Neural progenitor cell (in vitro differentiated cells): ENCODE measurements around the gene CNOT8. TPM values are rescaled to one million over a fixed set of nuclear protein-coding genes. Genes with fewer than 3 reads are reported as not detected.

Source experiments
- DNase-seq: peaks from one replicate; pipeline ENCODE4 v3.0.0-alpha.2; 2016; ENCODE audit warnings: low spot score
- H2AFZ ChIP-seq: fragments of 200-600 bp; sonication (generic); replicated peaks from 2 replicates; pipeline ENCODE4 v1.6.1; 2016; ENCODE audit warnings: antibody characterized with exemption
- H3F3A ChIP-seq: fragments of 200-600 bp; sonication (generic); 2 replicates; pipeline ENCODE4 v1.6.1; 2016; ENCODE audit warnings: antibody characterized with exemption, low read depth
- H3K27ac ChIP-seq: fragments of 200-600 bp; sonication (generic); 2 replicates; pipeline ENCODE4 v1.5.1; 2016; ENCODE audit warnings: mild to moderate bottlenecking
- H3K27me3 ChIP-seq: fragments of 200-600 bp; sonication (generic); 2 replicates; pipeline ENCODE4 v1.6.1; 2016; ENCODE audit warnings: mild to moderate bottlenecking, moderate library complexity
- H3K36me3 ChIP-seq: fragments of 200-600 bp; sonication (generic); 2 replicates; pipeline ENCODE4 v1.5.1; 2016
- H3K4me1 ChIP-seq: fragments of 200-600 bp; sonication (generic); 2 replicates; pipeline ENCODE4 v1.6.1; 2016; ENCODE audit warnings: mixed run types
- H3K4me2 ChIP-seq: fragments of 200-600 bp; sonication (generic); 2 replicates; pipeline ENCODE4 v1.6.1; 2016
- H3K4me3 ChIP-seq: fragments of 200-600 bp; sonication (generic); 2 replicates; pipeline ENCODE4 v1.5.1; 2016
- H3K79me2 ChIP-seq: fragments of 200-600 bp; sonication (generic); 2 replicates; pipeline ENCODE4 v1.6.1; 2016; ENCODE audit warnings: low read depth
- H3K9ac ChIP-seq: fragments of 200-600 bp; sonication (generic); 2 replicates; pipeline ENCODE4 v1.6.1; 2016
- H3K9me3 ChIP-seq: fragments of 200-600 bp; sonication (generic); 2 replicates; pipeline ENCODE4 v1.5.1; 2016; ENCODE audit warnings: low read depth
- H4K20me1 ChIP-seq: fragments of 200-600 bp; sonication (generic); 2 replicates; pipeline ENCODE4 v1.6.1; 2016; ENCODE audit warnings: low read depth
- H3K27ac Mint-ChIP-seq: 3 replicates; pipeline ENCODE4 v1.8.0; 2021; ENCODE audit warnings: mixed read lengths
- H3K27me3 Mint-ChIP-seq: 2 replicates; pipeline ENCODE4 v1.8.0; 2022; ENCODE audit warnings: low read depth, mild to moderate bottlenecking, inconsistent platforms, moderate library complexity, mixed read lengths; ENCODE audit not compliant: insufficient read depth
- H3K36me3 Mint-ChIP-seq: 3 replicates; pipeline ENCODE4 v1.8.0; 2021; ENCODE audit warnings: mixed read lengths
- H3K4me1 Mint-ChIP-seq: 3 replicates; pipeline ENCODE4 v1.8.0; 2021; ENCODE audit warnings: mixed read lengths
- H3K4me3 Mint-ChIP-seq: 3 replicates; pipeline ENCODE4 v1.8.0; 2021; ENCODE audit warnings: mild to moderate bottlenecking, moderate library complexity, mixed read lengths
- H3K9me3 Mint-ChIP-seq: 3 replicates; pipeline ENCODE4 v1.8.0; 2020; ENCODE audit warnings: mixed read lengths
- CTCF ChIP-seq: fragments of 200-600 bp; sonication (generic); IDR thresholded peaks from 2 replicates; pipeline ENCODE4 v1.5.1; 2017; ENCODE audit warnings: antibody characterized with exemption, mild to moderate bottlenecking
- EZH2 ChIP-seq: fragments of 200-600 bp; sonication (generic); IDR thresholded peaks from 2 replicates; pipeline ENCODE4 v1.6.1; 2017; ENCODE audit warnings: antibody characterized with exemption, mild to moderate bottlenecking, moderate library complexity
- EZH2phosphoT487 ChIP-seq: fragments of 200-600 bp; sonication (generic); IDR thresholded peaks from 2 replicates; pipeline ENCODE4 v1.6.1; 2017; ENCODE audit warnings: antibody characterized with exemption
- total RNA-seq: library from RNA; depleted of rRNA; stranded (reverse); fragments of >200 nt; gene quantifications from 2 replicates; pipeline ENCODE4 v1.2.3, GENCODE V29; 2015; ENCODE audit warnings: low replicate concordance

Gene CNOT8
- 81.8 and 90.8 TPM in 2 replicates for total RNA-seq

DNA sequence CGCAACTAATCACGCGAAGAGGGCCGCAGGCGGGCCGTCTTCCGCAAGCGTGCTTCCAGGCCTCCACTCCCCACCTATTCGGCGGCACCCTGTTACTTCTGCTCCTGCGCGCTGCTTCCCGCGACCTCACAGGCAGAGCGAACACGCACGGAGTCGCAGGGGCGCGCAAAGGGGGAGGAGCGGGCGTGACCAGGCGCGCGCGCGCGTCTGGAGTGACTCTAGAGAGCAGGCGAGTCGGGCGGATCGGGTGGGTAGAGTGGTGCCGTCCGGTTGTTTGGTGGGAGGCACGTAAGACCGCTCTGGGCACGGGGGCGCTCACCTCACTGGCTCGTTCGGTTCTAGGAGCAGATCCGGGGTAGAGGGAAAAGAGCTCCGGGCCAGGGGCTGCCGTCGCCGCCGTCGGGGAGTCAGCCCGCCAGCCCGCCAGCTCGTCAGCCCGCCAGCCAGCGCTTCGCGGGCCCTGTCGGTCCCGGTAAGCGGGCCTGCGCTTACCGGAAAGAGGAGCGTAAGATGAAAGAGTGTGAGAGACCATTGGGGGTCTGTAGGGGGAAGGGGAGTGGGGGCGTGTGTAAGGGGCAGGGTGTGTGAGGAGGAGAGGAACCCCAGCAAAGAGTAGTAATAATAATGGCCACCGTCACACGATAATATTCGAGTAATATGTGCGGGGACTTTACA, at the start of gene CNOT8:
Gene CNOT8 (plus strand): TSS at position 331 of the 675 bp plus-strand sequence. CDS start 4,652 bp downstream, outside the sequence.
- H3K4me2 ChIP-seq: peak within 1 kb of the TSS; percentile 88
- H3K9me3 ChIP-seq: no peaks in the 10 kb centered on the region
- Mint-ChIP-seq H3K4me3 (peak within 1 kb of the TSS; percentile 89), H3K27me3 (peaks cover 3% of the 10 kb centered on the region), H3K4me1 (peaks cover 31% of the 10 kb centered on the region), H3K27ac (peak within 1 kb of the TSS; percentile 98), H3K9me3 (no peaks in the 10 kb centered on the region), H3K36me3 (peaks cover 10% of the 10 kb centered on the region)
- H3K27me3 ChIP-seq: no peaks in the 10 kb centered on the region
- peak within 1 kb of the TSS; percentile 99 for H3K27ac ChIP-seq
- H3K79me2 ChIP-seq: peaks cover 50% of the 10 kb centered on the region
- peaks cover 24% of the 10 kb centered on the region for H4K20me1 ChIP-seq
- TF ChIP-seq CTCF: no peak
- TF ChIP-seq EZH2: no peak
- TF ChIP-seq EZH2phosphoT487: no peak
- H3K4me1 ChIP-seq: peaks cover 10% of the 10 kb centered on the region
- H3K36me3 ChIP-seq: no peaks in the 10 kb centered on the region
- H3F3A ChIP-seq: peaks cover 23% of the 10 kb centered on the region
- peak; percentile 98 for DNase-seq
- H2AFZ ChIP-seq: peak within 1 kb of the TSS; percentile 93
- H3K4me3 ChIP-seq: peak within 1 kb of the TSS; percentile 67
- peak within 1 kb of the TSS; percentile 85 for H3K9ac ChIP-seq

- no peak overlapping the region for H3K4me3 Mint-ChIP-seq
Measured at GRCh38 chr5:154811239-154811638, 47.2 kb upstream of the CNOT8 start.

GRCh38 chr5:154811653-154812465, 46.6 kb upstream of the CNOT8 start:
- H3K27me3 Mint-ChIP-seq: peaks cover 3% of the 10 kb centered on the region
- Histone ChIP-seq H3K4me2 (no peak overlapping the region), H3K27me3 (no peaks in the 10 kb centered on the region), H3K9me3 (no peaks in the 10 kb centered on the region), H3F3A (peaks cover 21% of the 10 kb centered on the region), H3K9ac (no peak overlapping the region), H2AFZ (no peak overlapping the region), H3K36me3 (no peaks in the 10 kb centered on the region), H3K4me3 (no peak overlapping the region), H4K20me1 (peaks cover 27% of the 10 kb centered on the region), H3K4me1 (peaks cover 7% of the 10 kb centered on the region), H3K79me2 (no peaks in the 10 kb centered on the region), H3K27ac (no peak overlapping the region)
- H3K4me3 Mint-ChIP-seq: no peak overlapping the region
- no peak overlapping the region for H3K27ac Mint-ChIP-seq
- no peaks in the 10 kb centered on the region for H3K9me3 Mint-ChIP-seq
- peak; percentile 52 for DNase-seq
- TF ChIP-seq EZH2phosphoT487 (no peak), CTCF (peak; percentile 94), EZH2 (no peak)
- no peaks in the 10 kb centered on the region for H3K4me1 Mint-ChIP-seq
- H3K36me3 Mint-ChIP-seq: peaks cover 44% of the 10 kb centered on the region

More at GRCh38 chr5:154811239-154811638, 47.2 kb upstream of the CNOT8 start:
- Histone ChIP-seq H3K79me2 (no peaks in the 10 kb centered on the region), H3K4me1 (peaks cover under 1% of the 10 kb centered on the region), H3F3A (peaks cover 21% of the 10 kb centered on the region), H3K27ac (no peak overlapping the region), H3K36me3 (no peaks in the 10 kb centered on the region), H4K20me1 (peaks cover 22% of the 10 kb centered on the region), H3K9me3 (no peaks in the 10 kb centered on the region), H3K9ac (no peak overlapping the region), H3K27me3 (no peaks in the 10 kb centered on the region), H3K4me2 (no peak overlapping the region), H2AFZ (no peak overlapping the region), H3K4me3 (no peak overlapping the region)
- no peaks in the 10 kb centered on the region for H3K9me3 Mint-ChIP-seq
- peaks cover 45% of the 10 kb centered on the region for H3K36me3 Mint-ChIP-seq
- no peak overlapping the region for H3K27ac Mint-ChIP-seq
- H3K27me3 Mint-ChIP-seq: peaks cover 3% of the 10 kb centered on the region
- TF ChIP-seq CTCF: no peak
- no peak for TF ChIP-seq EZH2phosphoT487
- TF ChIP-seq EZH2: no peak
- H3K4me1 Mint-ChIP-seq: no peaks in the 10 kb centered on the region
- DNase-seq: no peak
